GM19099 (cell line): ENCODE measurements around the gene ZNF662.

Experiments
- POLR2A ChIP-seq: IDR thresholded peaks from 3 replicates; pipeline ENCODE4 v1.6.1; 2011; ENCODE audit warnings: low read depth; ENCODE audit not compliant: insufficient read length; ENCODE audit errors: extremely low read depth

ZNF662 gene

GRCh38 chr3:42906848-42907183 is 874 bp downstream of the ZNF662 start:
- TF ChIP-seq POLR2A = no peak

DNA sequence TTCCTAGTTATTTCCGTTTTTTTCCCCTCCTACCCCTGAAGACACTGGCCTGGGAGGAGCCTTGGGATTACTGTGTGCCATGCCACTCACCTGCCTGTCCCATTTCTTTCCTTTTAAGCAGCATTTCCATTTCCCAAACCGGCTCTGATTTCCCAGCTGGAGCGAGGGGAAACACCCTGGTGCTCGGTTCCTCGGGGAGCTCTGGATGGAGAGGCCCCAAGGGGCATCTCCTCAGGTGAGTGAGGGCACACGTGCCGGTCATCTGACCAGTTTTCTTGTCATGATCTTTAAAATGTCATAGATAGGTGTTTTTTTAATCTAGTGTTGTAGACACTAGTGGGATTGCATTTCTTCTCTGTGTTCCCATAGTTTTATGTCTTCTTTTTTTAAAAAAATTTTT is 2.7 kb downstream of the ZNF662 start:
- no peak for TF ChIP-seq POLR2A

- TF ChIP-seq POLR2A = no peak
Observed at GRCh38 chr3:42911551-42911950, 5.6 kb downstream of the ZNF662 start.

GRCh38 chr3:42914771-42915515 is 9.0 kb downstream of the ZNF662 start:
- no peak for TF ChIP-seq POLR2A

GRCh38 chr3:42923606-42924005 is 17.7 kb downstream of the ZNF662 start:
- TF ChIP-seq POLR2A = no peak

- TF ChIP-seq POLR2A = no peak
Observed at GRCh38 chr3:42926310-42926709, 20.4 kb downstream of the ZNF662 start.

DNA sequence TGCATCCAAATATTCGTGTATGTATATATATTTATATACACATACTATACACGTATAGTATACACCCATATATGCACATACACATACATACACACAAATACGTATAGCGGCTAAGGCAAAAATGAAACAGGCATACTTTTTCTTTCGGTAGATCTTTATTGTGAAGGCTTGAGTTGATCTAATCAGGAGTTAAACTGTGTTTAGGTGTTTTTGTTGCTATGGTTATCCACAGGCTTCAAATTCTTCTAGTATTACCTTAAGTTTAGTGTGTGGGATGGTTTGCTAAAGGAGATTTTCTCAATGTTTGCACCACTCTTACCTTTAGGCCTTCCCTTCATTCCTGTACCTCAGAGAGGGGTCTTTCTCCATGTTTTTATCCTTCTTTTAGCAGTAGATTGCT is 28.2 kb downstream of the ZNF662 start:
- TF ChIP-seq POLR2A = no peak

DNA sequence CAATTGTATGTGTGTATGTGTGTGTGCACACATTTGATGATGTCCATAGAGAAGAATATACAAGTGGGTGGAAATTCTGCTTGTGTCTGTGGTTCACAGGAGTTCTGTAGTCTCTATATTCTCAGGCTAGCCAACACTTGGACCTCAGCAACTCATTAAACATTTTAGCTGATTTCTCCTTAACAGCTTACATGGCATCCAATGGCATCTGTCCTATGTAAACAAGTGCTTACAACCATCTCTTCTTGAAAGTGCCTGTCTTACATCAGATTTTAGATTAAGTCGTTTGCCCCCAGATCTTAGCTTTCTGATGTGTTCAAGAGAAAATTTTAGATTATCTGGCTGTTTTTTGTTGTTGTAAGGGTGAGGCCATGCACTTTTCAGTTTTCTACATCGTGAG is 29.0 kb downstream of the ZNF662 start:
- no peak for TF ChIP-seq POLR2A

DNA sequence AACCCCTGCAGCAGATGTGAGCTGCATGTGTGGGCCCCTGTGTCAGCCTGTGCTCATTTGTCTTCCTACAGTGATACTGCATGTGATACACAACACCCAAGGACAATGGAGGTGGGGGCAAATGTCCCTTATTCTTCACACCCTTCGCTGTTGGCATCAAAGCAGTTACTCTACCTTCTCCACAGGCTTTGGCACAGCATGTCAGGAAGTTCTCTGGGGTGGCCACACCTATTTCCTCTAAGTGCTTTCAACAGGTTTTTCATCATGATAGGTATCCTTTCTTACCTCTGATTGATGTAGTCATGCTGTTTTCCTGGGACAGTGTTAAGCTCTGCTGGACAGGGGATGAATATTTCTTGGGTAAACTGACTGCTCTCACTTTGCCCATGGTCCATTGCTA is 29.5 kb downstream of the ZNF662 start:
- no peak for TF ChIP-seq POLR2A

- no peak for TF ChIP-seq POLR2A
Observed at GRCh38 chr3:42936157-42936981, 30.4 kb downstream of the ZNF662 start.

DNA sequence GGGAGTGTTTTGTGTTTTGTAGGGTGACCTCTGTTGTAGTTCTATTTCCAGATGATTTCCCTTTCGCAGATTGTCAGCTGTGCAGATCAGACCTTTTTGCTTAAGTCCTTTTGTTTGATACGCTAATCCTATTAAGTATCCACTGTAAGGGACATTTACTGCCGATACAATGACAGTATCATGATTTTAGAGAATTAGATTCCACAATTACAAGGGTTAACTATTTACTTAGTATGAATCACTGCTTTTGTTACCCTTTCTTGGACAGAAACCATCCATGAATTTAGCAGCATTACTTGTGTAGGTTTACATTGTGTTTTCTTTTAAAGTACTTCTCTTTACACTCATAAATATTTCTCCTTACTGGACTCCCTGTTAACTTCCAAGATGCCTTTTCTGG is 31.4 kb downstream of the ZNF662 start:
- no peak for TF ChIP-seq POLR2A

DNA sequence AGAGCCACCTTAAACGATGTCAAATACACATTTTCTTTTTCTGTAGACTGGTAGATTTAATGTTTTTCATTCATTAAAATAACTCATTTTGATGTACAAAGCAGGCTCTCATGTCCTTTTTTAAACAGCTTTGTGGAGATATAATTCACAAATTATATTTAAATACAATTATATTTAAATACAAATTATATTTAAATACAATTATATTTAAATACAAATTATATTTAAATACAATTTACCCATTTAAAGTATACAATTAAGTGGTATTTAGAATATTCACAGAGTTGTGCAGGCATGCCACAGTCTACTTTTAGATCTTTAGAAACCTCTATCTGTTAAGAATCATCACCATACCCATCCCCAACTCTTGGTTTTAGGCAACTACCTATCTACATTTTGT is 36.8 kb downstream of the ZNF662 start:
- no peak for TF ChIP-seq POLR2A

DNA sequence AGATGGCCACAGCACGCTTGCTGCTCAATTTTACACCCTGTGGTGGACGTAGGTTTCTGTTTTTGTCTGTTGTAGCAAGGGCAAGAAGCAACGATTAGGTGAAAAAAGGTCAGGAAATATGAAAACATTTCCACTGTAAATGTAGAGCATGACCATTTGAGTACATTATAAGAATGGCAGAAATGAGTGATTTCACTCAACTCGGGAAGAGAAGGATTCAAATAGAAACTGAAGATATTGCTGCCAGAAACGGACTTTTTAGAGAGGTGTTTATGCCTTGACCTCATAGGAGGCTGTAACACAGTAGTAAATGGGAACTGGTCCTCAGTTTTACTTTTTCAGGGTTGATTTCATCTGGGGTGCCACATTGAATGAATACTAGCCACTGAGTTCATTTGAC is 40.1 kb downstream of the ZNF662 start:
- no peak for TF ChIP-seq POLR2A

- TF ChIP-seq POLR2A = no peak
Observed at GRCh38 chr3:42957573-42957972, 51.6 kb downstream of the ZNF662 start.

GRCh38 chr3:42960282-42960681 is 54.3 kb downstream of the ZNF662 start:
- no peak for TF ChIP-seq POLR2A

DNA sequence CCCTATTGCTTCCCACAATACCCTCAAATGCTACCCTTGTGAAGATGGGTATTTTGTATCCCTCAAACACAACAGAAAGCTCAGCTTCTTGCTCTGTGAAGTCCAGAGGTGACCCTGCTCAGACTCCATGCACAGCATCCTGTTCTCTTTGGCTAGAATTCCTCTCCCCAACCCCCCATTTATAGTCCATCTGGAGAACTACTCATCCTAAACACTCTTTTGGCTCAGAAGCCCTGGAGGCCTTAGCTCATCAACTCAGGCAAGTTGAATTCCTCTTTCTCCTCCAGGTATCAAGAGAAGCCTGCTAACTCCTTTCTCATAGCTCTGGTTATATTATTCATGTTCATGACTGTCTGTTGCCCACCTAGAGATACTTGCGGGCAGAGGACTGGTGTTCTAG is 54.8 kb downstream of the ZNF662 start:
- TF ChIP-seq POLR2A = no peak
